ENCODE results near the gene OGFRL1. TPM values are rescaled to one million over a fixed set of nuclear protein-coding genes. Genes with fewer than 3 reads are reported as not detected.
"Not testable (repeated sequence)": the region's sequence is repeated elsewhere in the genome, so short reads cannot be mapped to it uniquely, and the experiment has no call there.

OGFRL1 gene
- 3.9 TPM for polyA plus RNA-seq (2013, experiment 1 of 2; ENCODE audit: insufficient read length)
- polyA plus RNA-seq (2013, experiment 2 of 2; ENCODE audit: insufficient read length), result 3.3 TPM

- peak; percentile 73 for DNase-seq
These were observed at the start of gene OGFRL1 for GRCh38 chr6:71288228-71289038. Gene OGFRL1, plus strand, starts transcription at chr6:71288811. Its CDS starts 126 bp downstream, at chr6:71288937.

GRCh38 chr6:71239694-71240093 lies 48.9 kb upstream of the OGFRL1 start:
- no peak for DNase-seq

- no peak for DNase-seq
These were observed 43.2 kb upstream of the OGFRL1 start for GRCh38 chr6:71245265-71246049.

GRCh38 chr6:71246596-71246995 lies 42.0 kb upstream of the OGFRL1 start:
- DNase-seq, result no peak

GRCh38 chr6:71248306-71248765 lies 40.3 kb upstream of the OGFRL1 start:
- peak; percentile 81 for DNase-seq

- DNase-seq, result no peak
These were observed 39.6 kb upstream of the OGFRL1 start for GRCh38 chr6:71248878-71249544.

DNA sequence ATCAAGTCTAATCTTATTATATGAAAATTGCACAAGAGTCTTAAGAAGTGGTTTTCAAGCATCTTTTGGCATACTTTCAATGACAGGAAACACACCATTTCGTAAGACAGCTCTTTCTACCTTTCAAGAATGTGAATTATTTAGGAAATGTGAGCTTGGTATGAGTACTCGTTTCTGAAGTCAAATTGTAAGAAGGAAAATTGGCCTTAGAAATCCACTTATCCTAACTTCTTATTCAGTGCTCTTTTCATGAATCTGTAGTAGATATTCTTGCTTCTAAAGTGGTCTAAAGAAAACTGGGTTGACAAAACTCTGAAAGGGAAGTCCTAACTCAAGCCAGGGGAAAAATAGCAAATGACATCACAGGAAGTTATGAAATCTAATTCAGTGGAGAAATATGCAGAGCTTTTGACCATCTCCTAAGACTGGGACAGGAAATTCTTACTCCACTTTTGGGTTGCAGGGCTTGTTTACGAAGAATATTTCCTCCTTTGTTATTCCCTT lies 38.5 kb upstream of the OGFRL1 start:
- peak; percentile 74 for DNase-seq

- DNase-seq, result no peak
These were observed 36.2 kb upstream of the OGFRL1 start for GRCh38 chr6:71252410-71252809.

- DNase-seq, result no peak
These were observed 35.7 kb upstream of the OGFRL1 start for GRCh38 chr6:71252960-71253359.

- no peak for DNase-seq
These were observed 34.3 kb upstream of the OGFRL1 start for GRCh38 chr6:71254323-71254722.

DNA sequence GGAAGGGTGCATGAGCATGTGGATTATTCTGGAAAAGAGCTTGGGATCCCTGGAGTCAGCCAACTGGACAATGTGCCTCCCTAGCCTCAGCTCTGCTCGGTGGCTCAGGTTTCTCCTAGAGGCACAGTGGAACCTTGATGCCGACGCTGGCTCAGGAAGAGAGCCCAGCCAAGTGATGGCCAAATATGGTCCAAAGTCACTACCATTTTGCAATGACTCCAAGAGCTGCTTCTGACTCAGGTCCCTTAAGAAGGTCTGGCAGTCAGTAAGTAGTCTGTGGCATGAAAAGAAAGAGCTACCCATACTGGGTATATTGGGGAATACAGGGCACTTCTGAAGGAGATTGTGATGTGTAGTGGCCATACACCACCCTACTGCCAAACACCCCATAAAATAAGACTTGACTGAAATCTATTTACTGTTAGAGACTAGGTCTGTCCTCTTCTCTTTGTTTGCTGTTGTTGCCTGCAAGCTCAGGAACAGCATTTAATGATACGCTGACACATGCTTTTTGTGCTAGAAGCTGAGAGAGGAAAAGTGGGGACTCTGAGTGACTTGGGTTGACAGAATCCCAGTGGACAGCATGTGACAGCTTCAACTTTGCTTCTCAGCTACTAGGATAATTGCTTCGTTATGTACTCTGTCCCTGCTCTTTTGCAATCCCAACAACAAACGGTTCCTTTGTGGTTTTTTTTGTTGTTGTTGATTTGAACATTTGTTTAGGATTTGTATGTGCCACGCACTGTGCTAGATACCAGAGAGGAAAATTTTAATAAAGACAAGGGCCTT lies 30.3 kb upstream of the OGFRL1 start:
- no peak for DNase-seq

GRCh38 chr6:71259888-71260604 lies 28.6 kb upstream of the OGFRL1 start:
- no peak for DNase-seq

DNA sequence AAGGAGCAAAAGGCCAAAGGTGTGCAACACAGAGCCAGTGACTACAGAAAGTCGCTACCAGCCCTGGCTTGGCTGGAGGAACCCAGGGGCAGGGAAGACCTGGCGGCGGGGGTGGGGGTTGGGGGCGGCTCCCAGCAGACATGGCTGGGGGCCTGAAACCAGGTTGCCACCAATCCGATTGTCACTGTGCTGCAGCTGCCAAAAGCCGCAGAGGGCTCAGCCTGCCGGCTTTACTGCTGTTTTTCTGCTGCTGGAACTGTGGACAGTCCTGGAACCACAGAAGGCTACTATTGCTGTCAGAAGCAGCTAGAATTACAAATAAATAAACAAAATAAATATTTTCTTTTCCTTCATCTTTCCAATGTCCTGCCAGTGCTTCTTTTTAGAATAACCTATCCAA lies 25.7 kb upstream of the OGFRL1 start:
- no peak for DNase-seq

DNA sequence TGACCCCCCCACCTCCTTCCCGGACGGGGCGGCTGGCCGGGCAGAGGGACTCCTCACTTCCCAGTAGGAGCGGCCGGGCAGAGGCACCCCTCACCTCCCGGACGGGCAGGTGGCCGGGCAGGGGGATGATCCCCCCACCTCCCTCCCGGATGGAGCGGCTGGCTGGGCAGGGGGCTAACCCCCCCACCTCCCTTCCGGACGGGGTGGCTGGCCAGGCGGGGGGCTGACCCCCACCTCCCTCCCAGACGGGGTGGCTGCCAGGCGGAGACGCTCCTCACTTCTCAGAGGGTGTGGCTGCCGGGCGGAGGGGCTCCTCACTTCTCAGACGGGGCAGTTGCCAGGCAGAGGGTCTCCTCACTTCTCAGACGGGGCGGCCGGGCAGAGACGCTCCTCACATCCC lies 22.2 kb upstream of the OGFRL1 start:
- DNase-seq, result not testable (repeated sequence)

- no peak for DNase-seq
These were observed 19.7 kb upstream of the OGFRL1 start for GRCh38 chr6:71268735-71269437.

GRCh38 chr6:71277926-71278600 lies 10.5 kb upstream of the OGFRL1 start:
- no peak for DNase-seq

- DNase-seq, result no peak
These were observed 9.3 kb upstream of the OGFRL1 start for GRCh38 chr6:71279321-71279720.

DNA sequence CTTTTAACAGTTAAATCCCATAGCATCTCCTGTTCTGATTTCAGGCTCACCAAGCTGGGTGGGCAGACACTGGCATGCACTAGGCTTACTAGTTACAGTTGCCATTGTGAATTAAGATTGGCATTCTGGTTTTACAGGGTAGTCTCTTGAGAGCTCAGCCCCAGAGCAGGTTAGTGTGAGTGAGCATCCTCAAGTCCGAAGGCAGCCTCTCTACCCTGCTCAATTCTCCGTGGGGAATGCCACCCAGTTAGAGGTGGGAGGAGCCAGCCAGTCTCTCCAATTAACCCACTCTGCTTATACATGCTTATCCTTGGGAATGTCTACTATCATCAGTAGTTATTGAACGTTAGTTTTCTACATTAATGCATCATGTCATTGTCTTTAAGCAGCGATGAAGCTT lies 8.9 kb upstream of the OGFRL1 start:
- DNase-seq, result no peak

- no peak for DNase-seq
These were observed 7.9 kb upstream of the OGFRL1 start for GRCh38 chr6:71280701-71281100.

- no peak for DNase-seq
These were observed 3.8 kb upstream of the OGFRL1 start for GRCh38 chr6:71284785-71285184.
